Endodermal cell (in vitro differentiated cells): ENCODE data around the gene WDR86. TPM values are rescaled to one million over a fixed set of nuclear protein-coding genes. Genes with fewer than 3 reads are reported as not detected.

Experiments
- DNase-seq: peaks from one replicate; pipeline ENCODE4 v3.0.0-alpha.2; 2017
- H3K27ac ChIP-seq: 2 replicates; pipeline ENCODE4 v1.5.1; 2013; ENCODE audit warnings: mild to moderate bottlenecking, low read depth, low read length, moderate library complexity
- H3K27me3 ChIP-seq: 2 replicates; pipeline ENCODE4 v1.6.1; 2013; ENCODE audit warnings: mild to moderate bottlenecking, low read length, moderate library complexity; ENCODE audit not compliant: insufficient read depth, control insufficient read depth, poor library complexity, severe bottlenecking
- H3K36me3 ChIP-seq: 2 replicates; pipeline ENCODE4 v1.7.0; 2013; ENCODE audit warnings: mild to moderate bottlenecking, low read length, moderate library complexity; ENCODE audit not compliant: control insufficient read depth, insufficient read depth
- H3K4me1 ChIP-seq: one replicate; pipeline ENCODE4 v1.7.0; 2013; ENCODE audit warnings: low read length; ENCODE audit not compliant: control insufficient read depth, insufficient read depth
- H3K4me3 ChIP-seq: 2 replicates; pipeline ENCODE4 v1.5.1; 2013; ENCODE audit warnings: mild to moderate bottlenecking, low read length, moderate library complexity
- H3K9ac ChIP-seq: 2 replicates; pipeline ENCODE4 v1.6.1; 2013; ENCODE audit warnings: mild to moderate bottlenecking, low read length, moderate library complexity; ENCODE audit not compliant: poor library complexity, severe bottlenecking; ENCODE audit errors: extremely low read depth
- H3K9me3 ChIP-seq: 2 replicates; pipeline ENCODE4 v1.6.1; 2013; ENCODE audit warnings: mild to moderate bottlenecking, low read length, moderate library complexity; ENCODE audit not compliant: control insufficient read depth
- H3K27ac Mint-ChIP-seq: 2 replicates; pipeline ENCODE4 v1.8.0; 2020; ENCODE audit warnings: mixed read lengths
- H3K27me3 Mint-ChIP-seq: 2 replicates; pipeline ENCODE4 v1.8.0; 2021; ENCODE audit warnings: mild to moderate bottlenecking, mixed read lengths; ENCODE audit not compliant: insufficient read depth
- H3K36me3 Mint-ChIP-seq: 2 replicates; pipeline ENCODE4 v1.8.0; 2020; ENCODE audit warnings: low read depth, mixed read lengths
- H3K4me1 Mint-ChIP-seq: 2 replicates; pipeline ENCODE4 v1.8.0; 2020; ENCODE audit warnings: mixed read lengths
- H3K4me3 Mint-ChIP-seq: 2 replicates; pipeline ENCODE4 v1.8.0; 2020; ENCODE audit warnings: mild to moderate bottlenecking, moderate library complexity, mixed read lengths
- H3K9me3 Mint-ChIP-seq: 2 replicates; pipeline ENCODE4 v1.8.0; 2020; ENCODE audit warnings: mild to moderate bottlenecking, mixed read lengths
- WGBS, 2 experiments: methylation state at CpG; one replicate each; pipeline versions ENCODE4 v1.1.5 to v1.1.7; 2013; ENCODE audit warnings: missing lambda C conversion rate in 2 of 2, mixed read lengths in 1 of 2; ENCODE audit not compliant: insufficient coverage in 1 of 2, insufficient read length in 1 of 2; 5-methylcytosine and 5-hydroxymethylcytosine counted together
- total RNA-seq, 2 donors: library from RNA; stranded (reverse); fragmentation: NEBNext Ultra II Directional in 1 of 2; extraction: Animal tissue kit (Norgen Biotek cat#: 25700) in 1 of 2; gene quantifications; 2 replicates in 1 of 2; 3 replicates in 1 of 2; pipeline ENCODE4 v1.2.1, GENCODE V29; 2021
- TF ChIP-seq, protein P1 (sequence below): fragments of 200-600 bp; sonication (generic); conservative IDR thresholded peaks from 2 replicates; pipeline ENCODE4 v1.5.0; 2021; ENCODE audit warnings: antibody characterized with exemption, mild to moderate bottlenecking

WDR86 gene
- total RNA-seq, 2 donors from 2014 or later, result 83.3 to 94.2 TPM

DNA sequence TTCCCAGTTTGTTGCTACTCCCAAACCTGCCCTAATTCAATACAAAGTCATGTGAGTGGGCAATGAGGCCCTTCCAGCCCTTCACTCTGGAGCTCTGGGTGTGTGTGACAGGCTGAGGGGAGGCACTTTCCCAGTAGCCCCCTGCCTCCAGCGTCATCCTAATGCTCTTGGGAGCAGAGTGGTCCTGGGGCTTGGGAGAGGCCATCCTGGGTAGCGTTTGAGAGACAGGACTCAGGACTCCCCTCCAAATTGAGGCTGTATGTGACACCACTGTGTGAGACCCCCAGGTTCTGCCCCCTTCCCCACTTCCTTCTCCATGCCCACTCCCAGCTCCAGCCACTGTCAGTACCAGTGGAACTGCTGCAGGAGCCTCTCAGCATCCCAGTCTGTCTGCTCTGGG, 36.6 kb upstream of the WDR86 start:
- Mint-ChIP-seq H3K27ac (no peak overlapping the region), H3K9me3 (no peaks in the 10 kb centered on the region)

DNA sequence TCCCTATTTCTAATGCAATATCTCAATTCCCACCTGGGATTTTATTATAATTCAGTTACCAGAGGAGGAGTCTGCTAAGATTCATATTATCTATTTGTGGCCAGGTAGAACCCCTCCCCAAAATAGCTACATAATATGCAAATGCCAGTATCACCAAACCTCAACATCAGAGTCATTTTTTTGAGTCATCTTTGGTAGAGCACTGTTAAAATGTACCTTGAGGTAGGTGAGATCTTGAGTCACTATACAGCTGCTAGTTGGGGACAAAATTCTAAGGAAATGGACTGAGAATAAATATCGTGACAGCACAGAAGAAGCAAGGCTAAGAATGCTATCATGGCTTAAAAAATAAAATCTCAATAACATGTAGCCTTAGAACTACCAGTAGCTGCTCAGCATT, 34.8 kb upstream of the WDR86 start:
- TF ChIP-seq, protein P1, sequence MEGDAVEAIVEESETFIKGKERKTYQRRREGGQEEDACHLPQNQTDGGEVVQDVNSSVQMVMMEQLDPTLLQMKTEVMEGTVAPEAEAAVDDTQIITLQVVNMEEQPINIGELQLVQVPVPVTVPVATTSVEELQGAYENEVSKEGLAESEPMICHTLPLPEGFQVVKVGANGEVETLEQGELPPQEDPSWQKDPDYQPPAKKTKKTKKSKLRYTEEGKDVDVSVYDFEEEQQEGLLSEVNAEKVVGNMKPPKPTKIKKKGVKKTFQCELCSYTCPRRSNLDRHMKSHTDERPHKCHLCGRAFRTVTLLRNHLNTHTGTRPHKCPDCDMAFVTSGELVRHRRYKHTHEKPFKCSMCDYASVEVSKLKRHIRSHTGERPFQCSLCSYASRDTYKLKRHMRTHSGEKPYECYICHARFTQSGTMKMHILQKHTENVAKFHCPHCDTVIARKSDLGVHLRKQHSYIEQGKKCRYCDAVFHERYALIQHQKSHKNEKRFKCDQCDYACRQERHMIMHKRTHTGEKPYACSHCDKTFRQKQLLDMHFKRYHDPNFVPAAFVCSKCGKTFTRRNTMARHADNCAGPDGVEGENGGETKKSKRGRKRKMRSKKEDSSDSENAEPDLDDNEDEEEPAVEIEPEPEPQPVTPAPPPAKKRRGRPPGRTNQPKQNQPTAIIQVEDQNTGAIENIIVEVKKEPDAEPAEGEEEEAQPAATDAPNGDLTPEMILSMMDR, result no peak
- Histone ChIP-seq H3K9ac (no peak overlapping the region), H3K9me3 (no peaks in the 10 kb centered on the region), H3K27me3 (no peaks in the 10 kb centered on the region), H3K4me3 (no peak overlapping the region), H3K27ac (no peak overlapping the region), H3K4me1 (no peaks in the 10 kb centered on the region), H3K36me3 (no peaks in the 10 kb centered on the region)
- DNase-seq, result no peak
- Mint-ChIP-seq H3K27ac (no peak overlapping the region), H3K27me3 (peaks cover 12% of the 10 kb centered on the region), H3K9me3 (no peaks in the 10 kb centered on the region), H3K4me3 (no peak overlapping the region), H3K36me3 (no peaks in the 10 kb centered on the region), H3K4me1 (peaks cover 11% of the 10 kb centered on the region)
- 63 to 89% methylated on average over 1 of the region's 1 CpG for WGBS, 2 experiments

More for the DNA sequence above, 36.6 kb upstream of the WDR86 start:
- Mint-ChIP-seq H3K36me3 (no peaks in the 10 kb centered on the region), H3K4me1 (peaks cover 2% of the 10 kb centered on the region), H3K4me3 (no peak overlapping the region), H3K27me3 (peaks cover 12% of the 10 kb centered on the region)
- Histone ChIP-seq H3K27me3 (no peaks in the 10 kb centered on the region), H3K4me1 (no peaks in the 10 kb centered on the region), H3K9ac (no peak overlapping the region), H3K36me3 (no peaks in the 10 kb centered on the region), H3K27ac (no peak overlapping the region), H3K4me3 (no peak overlapping the region), H3K9me3 (no peaks in the 10 kb centered on the region)
- TF ChIP-seq, protein P1, result no peak
- DNase-seq, result no peak
- WGBS, 2 experiments, result 83 to 88% methylated on average over 1 to 2 of the region's 2 CpGs

DNA sequence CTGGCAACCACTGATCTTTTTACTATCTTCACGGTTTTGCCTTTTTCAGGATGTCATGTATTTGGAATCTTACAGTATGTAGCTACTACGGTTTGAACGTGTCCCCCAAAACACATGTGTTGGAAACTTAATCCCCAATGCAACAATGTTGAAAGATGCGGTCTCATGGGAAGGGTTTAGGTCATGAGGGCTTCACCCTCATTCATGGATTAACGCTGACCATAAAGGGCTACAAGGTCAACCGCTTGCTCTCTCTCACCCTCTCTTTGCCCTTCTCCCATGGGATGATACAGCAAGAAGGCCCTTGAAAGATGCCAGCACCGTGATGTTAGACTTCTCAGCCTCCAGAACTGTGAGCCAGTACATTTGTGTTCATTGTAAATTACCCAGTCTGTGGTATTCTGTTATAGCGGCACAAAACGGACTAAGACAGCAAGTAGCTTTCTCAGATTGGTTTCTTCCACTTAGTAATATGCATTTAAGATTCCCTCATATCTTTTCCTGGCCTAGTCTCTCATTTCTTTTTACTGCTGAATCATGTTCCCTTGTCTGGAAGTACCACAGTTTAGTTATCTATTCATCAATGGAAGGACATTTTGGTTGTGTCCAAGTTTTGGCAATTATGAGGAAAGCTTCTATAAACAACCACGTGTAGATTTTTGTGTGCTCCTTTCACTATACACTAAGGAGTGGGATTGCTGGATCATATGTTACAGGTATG, 33.1 kb upstream of the WDR86 start:
- no peak overlapping the region for H3K27ac ChIP-seq
- H3K27me3 Mint-ChIP-seq, result peaks cover 16% of the 10 kb centered on the region

More for the DNA sequence above, 33.1 kb upstream of the WDR86 start:
- DNase-seq, result no peak
- Mint-ChIP-seq H3K27ac (no peak overlapping the region), H3K4me1 (peaks cover 11% of the 10 kb centered on the region), H3K4me3 (no peak overlapping the region), H3K36me3 (no peaks in the 10 kb centered on the region), H3K9me3 (no peaks in the 10 kb centered on the region)
- no peak overlapping the region for H3K9ac ChIP-seq
- no peaks in the 10 kb centered on the region for H3K36me3 ChIP-seq
- H3K4me1 ChIP-seq, result no peaks in the 10 kb centered on the region
- no peaks in the 10 kb centered on the region for H3K27me3 ChIP-seq
- no peak overlapping the region for H3K4me3 ChIP-seq
- H3K9me3 ChIP-seq, result peaks cover 5% of the 10 kb centered on the region
- TF ChIP-seq, protein P1, result no peak
- WGBS, 2 experiments, result 93 to 97% methylated on average over 9 to 10 of the region's 10 CpGs
